Mesendoderm (in vitro differentiated cells): ENCODE data around the gene SCN4A.

Experiments
- DNase-seq: peaks from one replicate; pipeline ENCODE4 v3.0.0; 2013
- H2AK5ac ChIP-seq: 2 replicates; pipeline ENCODE4 v1.6.1; 2013; ENCODE audit warnings: low read length, inconsistent platforms
- H2BK120ac ChIP-seq: 2 replicates; pipeline ENCODE4 v1.6.1; 2013; ENCODE audit warnings: low read depth, mild to moderate bottlenecking, low read length, moderate library complexity, mixed read lengths
- H2BK15ac ChIP-seq: replicated peaks from 2 replicates; pipeline ENCODE4 v1.6.1; 2013; ENCODE audit warnings: low read depth, mild to moderate bottlenecking, moderate library complexity
- H2BK5ac ChIP-seq: 2 replicates; pipeline ENCODE4 v1.6.1; 2013; ENCODE audit warnings: low read length, inconsistent platforms
- H3K18ac ChIP-seq: 2 replicates; pipeline ENCODE4 v1.6.1; 2013; ENCODE audit warnings: mild to moderate bottlenecking, low read length, mixed read lengths
- H3K23ac ChIP-seq: one replicate; pipeline ENCODE4 v1.6.1; 2013; ENCODE audit warnings: low read length
- H3K27ac ChIP-seq: 2 replicates; pipeline ENCODE4 v1.5.1; 2013; ENCODE audit warnings: low read depth, mild to moderate bottlenecking, inconsistent platforms, low read length, moderate library complexity
- H3K27me3 ChIP-seq: 2 replicates; pipeline ENCODE4 v1.6.1; 2013; ENCODE audit warnings: low read length, control low read depth, mild to moderate bottlenecking, inconsistent platforms; ENCODE audit not compliant: insufficient read depth, poor library complexity
- H3K36me3 ChIP-seq: 2 replicates; pipeline ENCODE4 v1.6.1; 2013; ENCODE audit warnings: low read length, inconsistent platforms; ENCODE audit not compliant: control insufficient read depth, insufficient read depth
- H3K4ac ChIP-seq: one replicate; pipeline ENCODE4 v1.6.1; 2013; ENCODE audit warnings: low read depth, mild to moderate bottlenecking, low read length, moderate library complexity
- H3K4me1 ChIP-seq: 2 replicates; pipeline ENCODE4 v1.6.1; 2013; ENCODE audit warnings: low read depth, low read length, inconsistent platforms; ENCODE audit not compliant: control insufficient read depth
- H3K4me2 ChIP-seq: 2 replicates; pipeline ENCODE4 v1.6.1; 2013; ENCODE audit warnings: low read length
- H3K4me3 ChIP-seq: 2 replicates; pipeline ENCODE4 v1.5.1; 2013; ENCODE audit warnings: mild to moderate bottlenecking, low read length
- H3K56ac ChIP-seq: one replicate; pipeline ENCODE4 v1.6.1; 2013; ENCODE audit warnings: low read length
- H3K79me1 ChIP-seq: 2 replicates; pipeline ENCODE4 v1.6.1; 2013; ENCODE audit warnings: low read length, inconsistent platforms
- H3K79me2 ChIP-seq: 2 replicates; pipeline ENCODE4 v1.6.1; 2013; ENCODE audit warnings: mild to moderate bottlenecking, low read length; ENCODE audit not compliant: control insufficient read depth, insufficient read depth
- H3K9ac ChIP-seq: 2 replicates; pipeline ENCODE4 v1.6.1; 2013; ENCODE audit warnings: low read length, inconsistent platforms
- H4K5ac ChIP-seq: one replicate; pipeline ENCODE4 v1.6.1; 2013; ENCODE audit warnings: low read length
- H4K8ac ChIP-seq: one replicate; pipeline ENCODE4 v1.6.1; 2013; ENCODE audit warnings: low read depth, mild to moderate bottlenecking, control low read depth, low read length, moderate library complexity
- WGBS: extraction: QIAGEN DNeasy Blood & Tissue Kit; methylation state at CpG from one replicate; pipeline ENCODE4 v1.1.7; 2013; ENCODE audit warnings: low lambda C conversion rate, missing lambda C conversion rate; ENCODE audit not compliant: insufficient coverage; ENCODE audit errors: extremely low coverage; 5-methylcytosine and 5-hydroxymethylcytosine counted together

SCN4A gene

GRCh38 chr17:63931981-63932561 is 40.6 kb downstream of the SCN4A start, which contains the start of gene CD79B:
Gene CD79B (minus strand): TSS chr17:63932331. CDS start chr17:63932261, 70 bp downstream.
- no peak for DNase-seq
- Histone ChIP-seq H3K79me1 (no peaks in the 10 kb centered on the region), H3K9ac (no peak within 1 kb of the TSS), H4K5ac (no peak within 1 kb of the TSS), H4K8ac (no peak within 1 kb of the TSS), H2BK15ac (no peak within 1 kb of the TSS), H2BK5ac (no peak within 1 kb of the TSS), H3K79me2 (no peaks in the 10 kb centered on the region), H3K4me3 (no peak within 1 kb of the TSS), H2BK120ac (no peak within 1 kb of the TSS), H3K27me3 (no peaks in the 10 kb centered on the region), H3K27ac (no peak within 1 kb of the TSS), H2AK5ac (no peak within 1 kb of the TSS), H3K36me3 (no peaks in the 10 kb centered on the region), H3K23ac (no peak within 1 kb of the TSS), H3K4me2 (no peak within 1 kb of the TSS), H3K18ac (no peak within 1 kb of the TSS), H3K56ac (no peak within 1 kb of the TSS), H3K4ac (no peak within 1 kb of the TSS), H3K4me1 (no peaks in the 10 kb centered on the region)
- no CpG with 5 or more reads among the region's 19 CpGs for WGBS

- H3K36me3 ChIP-seq: no peaks in the 10 kb centered on the region
- H3K4me1 ChIP-seq: no peaks in the 10 kb centered on the region
- no peak overlapping the region for H3K23ac ChIP-seq
- H2AK5ac ChIP-seq: no peak overlapping the region
- H2BK120ac ChIP-seq: no peak overlapping the region
- H2BK15ac ChIP-seq: no peak overlapping the region
- WGBS: no CpG with 5 or more reads among the region's 16 CpGs
- H3K18ac ChIP-seq: no peak overlapping the region
- no peak overlapping the region for H3K56ac ChIP-seq
- DNase-seq: peak; percentile 51
- no peaks in the 10 kb centered on the region for H3K27me3 ChIP-seq
- H3K4me3 ChIP-seq: no peak overlapping the region
- H4K5ac ChIP-seq: no peak overlapping the region
- no peak overlapping the region for H3K9ac ChIP-seq
- H3K4me2 ChIP-seq: no peak overlapping the region
- H3K79me1 ChIP-seq: no peaks in the 10 kb centered on the region
- no peak overlapping the region for H3K27ac ChIP-seq
- no peak overlapping the region for H2BK5ac ChIP-seq
- no peak overlapping the region for H3K4ac ChIP-seq
- no peaks in the 10 kb centered on the region for H3K79me2 ChIP-seq
- H4K8ac ChIP-seq: no peak overlapping the region
Observed at GRCh38 chr17:63930951-63931575, 41.7 kb downstream of the SCN4A start.

GRCh38 chr17:63929860-63930766 is 42.6 kb downstream of the SCN4A start:
- no peak overlapping the region for H3K4me2 ChIP-seq
- no peak overlapping the region for H3K4ac ChIP-seq
- no peaks in the 10 kb centered on the region for H3K4me1 ChIP-seq
- no peak overlapping the region for H2BK15ac ChIP-seq
- WGBS: no CpG with 5 or more reads among the region's 24 CpGs
- H2AK5ac ChIP-seq: no peak overlapping the region
- H3K18ac ChIP-seq: no peak overlapping the region
- H3K56ac ChIP-seq: no peak overlapping the region
- H3K4me3 ChIP-seq: no peak overlapping the region
- H4K8ac ChIP-seq: no peak overlapping the region
- H2BK5ac ChIP-seq: no peak overlapping the region
- no peaks in the 10 kb centered on the region for H3K36me3 ChIP-seq
- H2BK120ac ChIP-seq: no peak overlapping the region
- no peak overlapping the region for H3K23ac ChIP-seq
- H3K79me1 ChIP-seq: no peaks in the 10 kb centered on the region
- H4K5ac ChIP-seq: no peak overlapping the region
- H3K9ac ChIP-seq: no peak overlapping the region
- H3K27ac ChIP-seq: no peak overlapping the region
- no peak for DNase-seq
- H3K27me3 ChIP-seq: no peaks in the 10 kb centered on the region
- no peaks in the 10 kb centered on the region for H3K79me2 ChIP-seq

DNA sequence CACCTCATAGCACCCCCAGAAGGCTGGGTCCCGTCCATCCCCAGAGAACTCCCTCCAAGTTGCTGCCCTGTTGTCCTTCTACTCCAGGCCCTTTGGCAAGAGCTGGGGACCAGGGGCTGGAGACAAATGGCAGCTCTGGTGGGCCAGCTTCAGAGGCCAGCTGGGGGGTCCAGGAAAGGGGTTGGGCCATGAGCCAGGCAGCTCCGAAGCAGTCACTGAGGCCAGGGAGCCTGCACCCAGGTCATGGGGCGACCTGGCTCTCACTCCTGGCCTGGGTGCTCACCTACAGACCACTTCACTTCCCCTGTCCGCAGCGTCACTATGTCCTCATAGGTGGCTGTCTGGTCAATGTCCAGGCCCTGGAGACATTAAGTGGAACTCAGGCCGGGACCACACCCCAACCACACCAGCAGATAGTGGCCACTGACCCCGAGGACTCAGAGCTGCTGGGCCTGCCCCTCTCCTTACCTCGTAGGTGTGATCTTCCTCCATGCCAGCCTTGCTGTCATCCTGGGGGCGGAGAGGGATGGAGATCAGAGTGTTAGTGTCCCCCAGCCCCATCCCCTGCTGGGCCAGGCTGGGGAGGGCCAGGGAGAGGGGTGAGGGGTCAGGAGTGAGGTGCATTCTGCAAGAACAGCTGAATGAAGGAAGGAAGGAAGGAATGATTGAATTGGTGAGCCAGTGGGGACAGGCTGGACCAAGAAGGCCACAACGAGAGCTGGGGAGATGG is 43.6 kb downstream of the SCN4A start:
- Histone ChIP-seq H3K9ac (no peak overlapping the region), H3K4me3 (no peak overlapping the region), H3K27ac (no peak overlapping the region), H2AK5ac (no peak overlapping the region), H3K56ac (no peak overlapping the region), H3K18ac (no peak overlapping the region), H3K4me1 (no peaks in the 10 kb centered on the region), H3K36me3 (no peaks in the 10 kb centered on the region), H3K23ac (no peak overlapping the region), H4K5ac (no peak overlapping the region), H3K4me2 (no peak overlapping the region), H2BK15ac (no peak overlapping the region), H3K79me2 (no peaks in the 10 kb centered on the region), H2BK5ac (no peak overlapping the region), H4K8ac (no peak overlapping the region), H3K4ac (no peak overlapping the region), H2BK120ac (no peak overlapping the region), H3K79me1 (no peaks in the 10 kb centered on the region), H3K27me3 (no peaks in the 10 kb centered on the region)
- no peak for DNase-seq
- WGBS: no CpG with 5 or more reads among the region's 10 CpGs

GRCh38 chr17:63928172-63928666 is 44.5 kb downstream of the SCN4A start:
- no CpG with 5 or more reads among the region's 10 CpGs for WGBS
- H2BK120ac ChIP-seq: no peak overlapping the region
- no peak overlapping the region for H3K27ac ChIP-seq
- no peak overlapping the region for H2BK5ac ChIP-seq
- H3K79me1 ChIP-seq: no peaks in the 10 kb centered on the region
- no peak overlapping the region for H3K4ac ChIP-seq
- H4K5ac ChIP-seq: no peak overlapping the region
- no peak overlapping the region for H4K8ac ChIP-seq
- no peak overlapping the region for H2BK15ac ChIP-seq
- H3K56ac ChIP-seq: no peak overlapping the region
- H3K79me2 ChIP-seq: no peaks in the 10 kb centered on the region
- no peak overlapping the region for H3K4me2 ChIP-seq
- no peaks in the 10 kb centered on the region for H3K27me3 ChIP-seq
- H3K4me1 ChIP-seq: no peaks in the 10 kb centered on the region
- no peak for DNase-seq
- no peaks in the 10 kb centered on the region for H3K36me3 ChIP-seq
- H3K4me3 ChIP-seq: no peak overlapping the region
- no peak overlapping the region for H3K9ac ChIP-seq
- H3K18ac ChIP-seq: no peak overlapping the region
- no peak overlapping the region for H2AK5ac ChIP-seq
- no peak overlapping the region for H3K23ac ChIP-seq
